Gastrocnemius medialis (tissue), 4 donors: ENCODE measurements around the gene CSPG4. TPM values are rescaled to one million over a fixed set of nuclear protein-coding genes. Genes with fewer than 3 reads are reported as not detected.

ENCODE experiments used
- ATAC-seq, 2 donors: fragments of 150-250 bp; one replicate each; pipeline ENCODE4 v1.9.1; 2016
- DNase-seq, 2 donors: peaks; one replicate each; pipeline ENCODE4 v3.0.0-alpha.2; 2019
- H3K27ac ChIP-seq, 4 donors: fragments of 200-600 bp; sonication (generic); 1 replicate in 1 of 4; 2 replicates in 3 of 4; pipeline ENCODE4 v1.5.1; 2016 to 2018; ENCODE audit warnings: mild to moderate bottlenecking in 2 of 4, moderate library complexity in 1 of 4
- H3K27me3 ChIP-seq, 3 donors: fragments of 200-600 bp; sonication (generic) in 2 of 3; 1 replicate in 1 of 3; 2 replicates in 2 of 3; pipeline versions ENCODE4 v1.5.1 to v1.6.0; 2016 to 2019; ENCODE audit warnings: mild to moderate bottlenecking in 1 of 3, moderate library complexity in 1 of 3
- H3K36me3 ChIP-seq, 2 donors: fragments of 200-600 bp; sonication (generic) in 1 of 2; one replicate each; pipeline ENCODE4 v1.5.1; 2017 to 2018
- H3K4me1 ChIP-seq, 2 donors: fragments of 200-600 bp; sonication (generic) in 1 of 2; one replicate each; pipeline ENCODE4 v1.5.1; 2016 to 2017; ENCODE audit warnings: mild to moderate bottlenecking in 2 of 2
- H3K4me3 ChIP-seq, 4 donors: fragments of 200-600 bp; sonication (generic) in 3 of 4; 1 replicate in 1 of 4; 2 replicates in 3 of 4; pipeline ENCODE4 v1.5.1; 2016 to 2019; ENCODE audit warnings: mild to moderate bottlenecking in 2 of 4
- H3K9me3 ChIP-seq, 3 donors: fragments of 200-600 bp; sonication (generic) in 2 of 3; 1 replicate in 1 of 3; 2 replicates in 2 of 3; pipeline ENCODE4 v1.5.1; 2016 to 2019
- CTCF ChIP-seq, 5 experiments: fragments of 450-650 bp in 3 of 5; fragments of 200-600 bp in 2 of 5; sonication (generic) in 2 of 5; IDR thresholded peaks in 4 of 5; conservative IDR thresholded peaks in 1 of 5; 1 replicate in 4 of 5; 2 replicates in 1 of 5; pipeline ENCODE4 v1.5.1; 2016 to 2019; ENCODE audit warnings: antibody characterized with exemption in 5 of 5, mild to moderate bottlenecking in 3 of 5, moderate library complexity in 3 of 5
- POLR2A ChIP-seq, 2 donors: fragments of 450-650 bp; IDR thresholded peaks; one replicate each; pipeline ENCODE4 v1.6.1; 2017; ENCODE audit warnings: antibody characterized with exemption in 2 of 2, mild to moderate bottlenecking in 2 of 2, moderate library complexity in 2 of 2
- in situ Hi-C, 4 donors: fragments of 200-750 bp; cut with MboI; loops; one replicate each; pipeline versions ENCODE4 v1.15.0 to v1.8.0; 2017; ENCODE audit warnings: low sequenced_read_pairs in 4 of 4
- intact Hi-C: fragments of 100-400 bp; cut with DNase I; formaldehyde crosslinking; loops from one replicate; pipeline ENCODE4 v1.15.1; 2023; ENCODE audit warnings: low total_unique reads
- total RNA-seq, 4 donors: library from RNA; depleted of rRNA; stranded (reverse); fragments of >200 nt; gene quantifications; one replicate each; pipeline versions ENCODE4 v1.1.0 to v1.2.3, GENCODE V29; 2016

CSPG4 gene
- total RNA-seq, 4 donors from 2014 or later: 38.2 to 145 (median 88.5) TPM

GRCh38 chr15:75631935-75632334 lies 80.7 kb downstream of the CSPG4 start:
- TF ChIP-seq POLR2A (IDR thresholded peaks at IDR 0.05) (no peak), CTCF (IDR thresholded peaks at IDR 0.05 in 4 of 5, conservative IDR thresholded peaks at IDR 0.05 in 1 of 5) (no peak)
- Histone ChIP-seq H3K4me1 (peaks cover 0 to 2% of the 10 kb centered on the region in 2 donors), H3K9me3 (no peaks in the 10 kb centered on the region), H3K36me3 (no peaks in the 10 kb centered on the region), H3K27me3 (no peaks in the 10 kb centered on the region), H3K4me3 (no peak overlapping the region), H3K27ac (no peak overlapping the region)
- no peak for ATAC-seq
- no peak for DNase-seq
- in situ Hi-C loops: loop anchor here in 2 of 4 donors (25.0 kb wide), 1 partner anchor 270 kb away; the partner anchor contains the start of gene MAN2C1 (in 2 of the 2)
- intact Hi-C loops: loop anchor here (10.0 kb wide), 1 partner anchor 103 kb away; no protein-coding TSS in a partner anchor

DNA sequence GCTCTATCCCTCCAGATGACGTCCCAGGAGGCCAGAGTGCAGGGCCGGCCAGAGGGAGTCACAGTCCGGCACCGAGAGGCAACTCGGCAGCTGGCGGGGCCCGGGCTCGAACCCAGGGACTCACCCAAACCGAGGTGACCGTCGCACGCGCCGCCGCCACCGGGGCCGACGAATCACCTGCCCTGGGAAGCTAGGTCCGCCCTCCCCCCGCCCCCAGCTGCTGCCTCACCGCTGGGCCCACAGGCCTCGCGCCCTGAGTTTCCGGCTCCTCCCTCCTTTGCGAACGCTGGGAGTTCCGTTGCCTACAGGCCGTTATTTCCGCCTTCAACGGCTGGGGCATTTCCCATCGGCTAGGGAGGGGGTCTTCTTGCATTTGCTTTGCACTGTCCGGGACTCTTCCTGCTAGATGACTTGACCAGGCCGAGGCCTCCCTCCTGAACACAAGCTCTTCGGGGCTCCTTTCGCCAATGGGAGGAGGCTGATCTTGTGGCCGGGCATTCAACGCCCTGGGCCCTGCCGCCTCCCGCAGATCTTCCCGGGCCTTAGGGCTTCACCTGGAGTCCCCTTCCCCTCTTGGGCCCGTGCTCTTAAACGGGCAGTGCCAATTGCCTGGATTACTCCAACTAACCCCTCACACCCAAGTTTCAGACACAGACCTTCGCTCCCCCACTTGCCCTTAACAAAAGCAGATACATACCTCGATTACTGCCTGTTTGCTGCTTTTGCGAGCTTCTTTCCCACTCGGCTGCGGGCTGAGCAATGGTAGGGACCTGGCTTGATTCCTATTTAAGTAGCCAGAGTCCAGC lies 86.9 kb downstream of the CSPG4 start, which contains the start of gene SNUPN:
Gene SNUPN, minus strand, starts transcription at position 184 of the 806 bp plus-strand sequence. CDS start 4,674 bp downstream, outside the sequence.
- peaks cover 4 to 6% of the 10 kb centered on the region in 2 donors for H3K4me1 ChIP-seq
- no peaks in the 10 kb centered on the region for H3K9me3 ChIP-seq
- no peaks in the 10 kb centered on the region for H3K27me3 ChIP-seq
- H3K4me3 ChIP-seq: peak within 1 kb of the TSS; percentile 82 to 93 (median 84)
- H3K27ac ChIP-seq: peak within 1 kb of the TSS; percentile 95 to 97 (median 96)
- ATAC-seq: peak; percentile 95
- no peaks in the 10 kb centered on the region for H3K36me3 ChIP-seq
- peak; percentile 92 to 93 for DNase-seq
- TF ChIP-seq POLR2A (IDR thresholded peaks at IDR 0.05) (peak; percentile 38 to 53), CTCF (IDR thresholded peaks at IDR 0.05 in 4 of 5, conservative IDR thresholded peaks at IDR 0.05 in 1 of 5) (no peak)
- in situ Hi-C loops: loop anchor here in 2 of 4 donors (25.0 kb wide), 1 partner anchor 263 kb away; the partner anchor contains the start of gene MAN2C1 (in 2 of the 2)
- intact Hi-C loops: loop anchor here (1.0 kb wide), 4 partner anchors 15 to 257 kb away; partner anchors contain the start of genes IMP3 and MAN2C1

Other genes starting within 250 kb of the CSPG4 start
- 1 to 10 TPM; 4.8 to 7.0 (median 6.2) TPM for gene PTPN9, start 133.5 kb downstream of the CSPG4 start, total RNA-seq
- 10 to 100 TPM; 14.2 to 18.3 (median 15.9) TPM for gene SNUPN, start 87.1 kb downstream of the CSPG4 start, total RNA-seq
- gene IMP3, start 72.6 kb downstream of the CSPG4 start, total RNA-seq: 100 to 1,000 TPM; 110 to 184 (median 153) TPM
- gene SNX33, start 64.9 kb downstream of the CSPG4 start, total RNA-seq: 1 to 10 TPM; 4.9 to 6.7 (median 5.5) TPM
- 10 to 100 TPM; 15.9 to 25.5 (median 23.9) TPM for gene UBE2Q2, start 130.6 kb upstream of the CSPG4 start, total RNA-seq
- 10 to 100 TPM; 12.3 to 13.9 (median 13.0) TPM for gene FBXO22, start 191.0 kb upstream of the CSPG4 start, total RNA-seq